ENCODE data around the gene DENND1C. TPM values are rescaled to one million over a fixed set of nuclear protein-coding genes. Genes with fewer than 3 reads are reported as not detected.

DENND1C gene
- total and polyA plus RNA-seq, 2 experiments from 2014 or later = 3.1 to 6.1 TPM

GRCh38 chr19:6478815-6479214, 2.8 kb downstream of the DENND1C start:
- H3F3A ChIP-seq (replicated peaks; ENCODE audit: low read depth) = no peaks in the 10 kb centered on the region
- DNase-seq (ENCODE audit: low spot score) (no peak), ATAC-seq (no peak)
- H2AFZ ChIP-seq = no peak overlapping the region
- no peaks in the 10 kb centered on the region for H3K9me2 ChIP-seq (ENCODE audit: insufficient read depth)
- no peak overlapping the region for H3K27ac ChIP-seq (ENCODE audit: low read depth)
- TF ChIP-seq EZH2phosphoT487 (IDR thresholded peaks at IDR 0.05; ENCODE audit: unreplicated experiment) = no peak
- TF ChIP-seq CREB1 (CRISPR knock-in tag; IDR thresholded peaks at IDR 0.05; ENCODE audit: low read depth) = no peak
- TF ChIP-seq POLR2AphosphoS5 (IDR thresholded peaks at IDR 0.05; ENCODE audit: low read depth) = no peak
- TF ChIP-seq, protein P1, sequence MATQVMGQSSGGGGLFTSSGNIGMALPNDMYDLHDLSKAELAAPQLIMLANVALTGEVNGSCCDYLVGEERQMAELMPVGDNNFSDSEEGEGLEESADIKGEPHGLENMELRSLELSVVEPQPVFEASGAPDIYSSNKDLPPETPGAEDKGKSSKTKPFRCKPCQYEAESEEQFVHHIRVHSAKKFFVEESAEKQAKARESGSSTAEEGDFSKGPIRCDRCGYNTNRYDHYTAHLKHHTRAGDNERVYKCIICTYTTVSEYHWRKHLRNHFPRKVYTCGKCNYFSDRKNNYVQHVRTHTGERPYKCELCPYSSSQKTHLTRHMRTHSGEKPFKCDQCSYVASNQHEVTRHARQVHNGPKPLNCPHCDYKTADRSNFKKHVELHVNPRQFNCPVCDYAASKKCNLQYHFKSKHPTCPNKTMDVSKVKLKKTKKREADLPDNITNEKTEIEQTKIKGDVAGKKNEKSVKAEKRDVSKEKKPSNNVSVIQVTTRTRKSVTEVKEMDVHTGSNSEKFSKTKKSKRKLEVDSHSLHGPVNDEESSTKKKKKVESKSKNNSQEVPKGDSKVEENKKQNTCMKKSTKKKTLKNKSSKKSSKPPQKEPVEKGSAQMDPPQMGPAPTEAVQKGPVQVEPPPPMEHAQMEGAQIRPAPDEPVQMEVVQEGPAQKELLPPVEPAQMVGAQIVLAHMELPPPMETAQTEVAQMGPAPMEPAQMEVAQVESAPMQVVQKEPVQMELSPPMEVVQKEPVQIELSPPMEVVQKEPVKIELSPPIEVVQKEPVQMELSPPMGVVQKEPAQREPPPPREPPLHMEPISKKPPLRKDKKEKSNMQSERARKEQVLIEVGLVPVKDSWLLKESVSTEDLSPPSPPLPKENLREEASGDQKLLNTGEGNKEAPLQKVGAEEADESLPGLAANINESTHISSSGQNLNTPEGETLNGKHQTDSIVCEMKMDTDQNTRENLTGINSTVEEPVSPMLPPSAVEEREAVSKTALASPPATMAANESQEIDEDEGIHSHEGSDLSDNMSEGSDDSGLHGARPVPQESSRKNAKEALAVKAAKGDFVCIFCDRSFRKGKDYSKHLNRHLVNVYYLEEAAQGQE (IDR thresholded peaks at IDR 0.05; ENCODE audit: unreplicated experiment) = no peak
- TF ChIP-seq, protein P2, sequence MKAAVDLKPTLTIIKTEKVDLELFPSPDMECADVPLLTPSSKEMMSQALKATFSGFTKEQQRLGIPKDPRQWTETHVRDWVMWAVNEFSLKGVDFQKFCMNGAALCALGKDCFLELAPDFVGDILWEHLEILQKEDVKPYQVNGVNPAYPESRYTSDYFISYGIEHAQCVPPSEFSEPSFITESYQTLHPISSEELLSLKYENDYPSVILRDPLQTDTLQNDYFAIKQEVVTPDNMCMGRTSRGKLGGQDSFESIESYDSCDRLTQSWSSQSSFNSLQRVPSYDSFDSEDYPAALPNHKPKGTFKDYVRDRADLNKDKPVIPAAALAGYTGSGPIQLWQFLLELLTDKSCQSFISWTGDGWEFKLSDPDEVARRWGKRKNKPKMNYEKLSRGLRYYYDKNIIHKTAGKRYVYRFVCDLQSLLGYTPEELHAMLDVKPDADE (IDR thresholded peaks at IDR 0.05) = no peak
- TF ChIP-seq ZNF331 (CRISPR knock-in tag; IDR thresholded peaks at IDR 0.05; ENCODE audit: low read depth) = no peak
- TF ChIP-seq STAT1 (IDR thresholded peaks at IDR 0.05; ENCODE audit: unreplicated experiment) = no peak
- TF ChIP-seq, protein P3, sequence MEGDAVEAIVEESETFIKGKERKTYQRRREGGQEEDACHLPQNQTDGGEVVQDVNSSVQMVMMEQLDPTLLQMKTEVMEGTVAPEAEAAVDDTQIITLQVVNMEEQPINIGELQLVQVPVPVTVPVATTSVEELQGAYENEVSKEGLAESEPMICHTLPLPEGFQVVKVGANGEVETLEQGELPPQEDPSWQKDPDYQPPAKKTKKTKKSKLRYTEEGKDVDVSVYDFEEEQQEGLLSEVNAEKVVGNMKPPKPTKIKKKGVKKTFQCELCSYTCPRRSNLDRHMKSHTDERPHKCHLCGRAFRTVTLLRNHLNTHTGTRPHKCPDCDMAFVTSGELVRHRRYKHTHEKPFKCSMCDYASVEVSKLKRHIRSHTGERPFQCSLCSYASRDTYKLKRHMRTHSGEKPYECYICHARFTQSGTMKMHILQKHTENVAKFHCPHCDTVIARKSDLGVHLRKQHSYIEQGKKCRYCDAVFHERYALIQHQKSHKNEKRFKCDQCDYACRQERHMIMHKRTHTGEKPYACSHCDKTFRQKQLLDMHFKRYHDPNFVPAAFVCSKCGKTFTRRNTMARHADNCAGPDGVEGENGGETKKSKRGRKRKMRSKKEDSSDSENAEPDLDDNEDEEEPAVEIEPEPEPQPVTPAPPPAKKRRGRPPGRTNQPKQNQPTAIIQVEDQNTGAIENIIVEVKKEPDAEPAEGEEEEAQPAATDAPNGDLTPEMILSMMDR (conservative IDR thresholded peaks at IDR 0.05; ENCODE audit: low read depth in 2 of 2) = no peak
- TF ChIP-seq ZNF114 (CRISPR knock-in tag; IDR thresholded peaks at IDR 0.05) = no peak
- TF ChIP-seq NANOG (IDR thresholded peaks at IDR 0.05; ENCODE audit: borderline replicate concordance) = no peak
- no peak for TF ChIP-seq ZNF462 (CRISPR knock-in tag; IDR thresholded peaks at IDR 0.05)
- TF ChIP-seq JUNB (IDR thresholded peaks at IDR 0.05; ENCODE audit: unreplicated experiment) = no peak
- no peak for TF ChIP-seq EZH2 (IDR thresholded peaks at IDR 0.05; ENCODE audit: low read depth, unreplicated experiment)
- H3K27me3 Mint-ChIP-seq (ENCODE audit: insufficient read depth, low read depth, poor library complexity) = peaks cover 11% of the 10 kb centered on the region
- no peak overlapping the region for H3K4me3 Mint-ChIP-seq
- H3K9me3 Mint-ChIP-seq = no peaks in the 10 kb centered on the region; the same call in 2 of the 3 replicates
- H4K20me1 ChIP-seq (replicated peaks; ENCODE audit: insufficient read depth) = no peaks in the 10 kb centered on the region
- peaks cover 12% of the 10 kb centered on the region; the same call in 2 of the 3 replicates for H3K4me1 Mint-ChIP-seq
- peaks cover 14% of the 10 kb centered on the region for H3K27me3 ChIP-seq (ENCODE audit: insufficient read depth)
- H3K4me1 ChIP-seq (ENCODE audit: insufficient read depth) = peaks cover 7% of the 10 kb centered on the region
- no peaks in the 10 kb centered on the region for H3K79me2 ChIP-seq (replicated peaks; ENCODE audit: insufficient read depth)
- no peak overlapping the region for H3K4me2 ChIP-seq
- H3K4me3 ChIP-seq = no peak overlapping the region
- H3K36me3 ChIP-seq (ENCODE audit: insufficient read depth) = no peaks in the 10 kb centered on the region
- no peaks in the 10 kb centered on the region for H3K36me3 Mint-ChIP-seq (ENCODE audit: low read depth)
- H3K27ac Mint-ChIP-seq = no peak overlapping the region
